ENCODE measurements around the gene ALKBH2.
"Not testable (repeated sequence)": the region's sequence is repeated elsewhere in the genome, so short reads cannot be mapped to it uniquely, and the experiment has no call there.

ALKBH2 gene

DNA sequence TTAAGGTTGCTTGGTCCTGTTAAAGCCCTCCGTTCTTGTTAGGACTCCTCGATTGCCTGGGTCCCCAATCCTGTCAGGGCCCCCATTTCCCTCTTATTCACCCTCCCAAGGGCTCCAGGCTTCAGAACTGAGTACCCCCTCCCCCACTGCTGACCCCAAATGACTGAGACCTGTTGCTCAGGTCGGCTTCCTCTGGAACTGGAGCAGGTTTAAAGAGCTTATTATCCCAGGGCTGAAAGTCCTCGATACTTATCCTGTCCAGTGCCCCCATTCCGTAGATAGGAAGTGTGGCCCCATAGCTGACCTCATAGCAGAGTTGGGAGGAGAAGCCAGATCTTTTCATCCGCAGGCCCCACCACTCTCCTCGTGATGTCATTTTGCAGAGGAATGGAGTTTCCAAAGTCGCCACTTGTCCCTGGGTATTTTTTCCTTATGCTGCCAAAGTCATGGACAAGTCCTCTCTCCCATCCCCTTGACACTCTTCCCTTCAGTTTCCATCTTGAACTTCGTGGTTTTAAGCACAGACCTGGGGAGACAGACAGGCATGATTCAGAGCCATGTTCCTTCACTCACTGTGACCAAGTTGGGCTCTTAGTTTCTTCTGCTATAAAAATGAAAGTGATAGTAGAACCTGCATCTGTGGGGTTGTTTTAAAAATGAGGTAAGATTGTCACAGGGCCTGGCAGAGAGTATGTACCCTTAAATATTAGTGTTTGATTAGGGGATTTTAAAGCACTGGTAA, 39.7 kb downstream of the ALKBH2 start:
- TF ChIP-seq ZFX (IDR thresholded peaks at IDR 0.05), result no peak

DNA sequence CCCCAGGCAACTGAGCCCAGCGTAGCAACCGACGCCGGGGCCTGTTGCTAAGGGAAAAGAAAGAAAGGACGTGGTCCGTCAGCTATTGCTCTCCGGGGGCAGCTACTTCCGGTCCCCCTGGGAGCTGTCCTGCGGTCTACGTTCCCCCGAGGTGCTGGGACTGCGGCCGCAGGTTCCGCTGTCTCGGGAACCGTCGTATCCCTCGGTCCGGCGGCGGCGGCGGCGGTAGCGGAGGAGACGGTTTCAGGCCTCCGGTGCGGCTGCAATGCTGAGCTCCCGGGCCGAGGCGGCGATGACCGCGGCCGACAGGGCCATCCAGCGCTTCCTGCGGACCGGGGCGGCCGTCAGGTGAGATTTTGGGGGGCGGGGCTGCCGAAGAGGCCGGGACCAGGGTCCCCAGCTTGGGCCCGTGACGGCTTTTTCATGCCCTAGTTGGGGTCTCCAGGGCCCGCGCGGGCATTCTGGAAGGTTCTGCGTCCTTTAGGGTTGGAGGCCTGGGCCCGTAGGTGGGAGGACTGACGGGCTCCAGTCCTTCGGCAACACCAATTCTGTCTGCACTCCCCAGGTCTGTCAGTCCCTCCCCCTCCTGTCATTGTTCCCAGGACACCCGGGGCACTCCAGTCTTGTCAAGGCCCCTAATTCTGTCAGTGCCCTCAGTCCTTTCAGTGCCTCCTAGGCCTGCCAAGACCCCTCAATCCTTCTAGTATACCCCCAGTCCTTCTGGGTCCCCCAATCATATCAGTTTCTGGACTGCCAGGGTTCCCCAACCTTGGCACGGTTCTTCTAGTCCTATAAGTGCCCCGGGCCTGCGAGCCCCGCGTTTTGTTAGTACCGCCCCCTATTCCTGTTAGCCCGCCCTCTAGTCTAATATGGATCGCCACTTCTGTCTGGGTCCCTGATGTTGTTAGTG, 40.6 kb downstream of the ALKBH2 start, which contains the start of gene USP30:
TSS of gene USP30 (plus strand) at position 163 of the 910 bp plus-strand sequence. CDS start at position 266, 103 bp downstream.
- TF ChIP-seq, protein P1, sequence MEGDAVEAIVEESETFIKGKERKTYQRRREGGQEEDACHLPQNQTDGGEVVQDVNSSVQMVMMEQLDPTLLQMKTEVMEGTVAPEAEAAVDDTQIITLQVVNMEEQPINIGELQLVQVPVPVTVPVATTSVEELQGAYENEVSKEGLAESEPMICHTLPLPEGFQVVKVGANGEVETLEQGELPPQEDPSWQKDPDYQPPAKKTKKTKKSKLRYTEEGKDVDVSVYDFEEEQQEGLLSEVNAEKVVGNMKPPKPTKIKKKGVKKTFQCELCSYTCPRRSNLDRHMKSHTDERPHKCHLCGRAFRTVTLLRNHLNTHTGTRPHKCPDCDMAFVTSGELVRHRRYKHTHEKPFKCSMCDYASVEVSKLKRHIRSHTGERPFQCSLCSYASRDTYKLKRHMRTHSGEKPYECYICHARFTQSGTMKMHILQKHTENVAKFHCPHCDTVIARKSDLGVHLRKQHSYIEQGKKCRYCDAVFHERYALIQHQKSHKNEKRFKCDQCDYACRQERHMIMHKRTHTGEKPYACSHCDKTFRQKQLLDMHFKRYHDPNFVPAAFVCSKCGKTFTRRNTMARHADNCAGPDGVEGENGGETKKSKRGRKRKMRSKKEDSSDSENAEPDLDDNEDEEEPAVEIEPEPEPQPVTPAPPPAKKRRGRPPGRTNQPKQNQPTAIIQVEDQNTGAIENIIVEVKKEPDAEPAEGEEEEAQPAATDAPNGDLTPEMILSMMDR (conservative IDR thresholded peaks at IDR 0.05), result no peak
- peak; percentile 57 for TF ChIP-seq ZFX (IDR thresholded peaks at IDR 0.05)
- H3K27ac ChIP-seq, result peak within 1 kb of the TSS; percentile 75

More for the DNA sequence above, 39.7 kb downstream of the ALKBH2 start:
- H3K27ac ChIP-seq, result peak overlapping the region; percentile 75

DNA sequence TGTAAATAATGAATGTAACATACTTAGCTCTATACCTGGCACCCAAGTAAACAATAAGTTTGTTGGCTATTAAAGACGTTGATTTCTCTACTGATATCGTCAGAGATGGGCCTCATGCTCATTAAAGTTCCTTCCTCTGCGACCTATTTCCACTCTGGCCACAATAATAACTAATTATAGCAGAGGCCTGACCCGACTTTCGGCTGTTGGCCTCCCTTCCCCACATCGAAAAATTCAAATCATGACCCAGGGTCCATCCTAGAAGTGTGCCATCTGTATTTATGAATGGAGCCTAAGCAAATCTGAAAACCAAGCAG, 41.2 kb downstream of the ALKBH2 start:
- peak overlapping the region; percentile 75 for H3K27ac ChIP-seq
- TF ChIP-seq, protein P1 (conservative IDR thresholded peaks at IDR 0.05), result no peak
- TF ChIP-seq ZFX (IDR thresholded peaks at IDR 0.05), result no peak

DNA sequence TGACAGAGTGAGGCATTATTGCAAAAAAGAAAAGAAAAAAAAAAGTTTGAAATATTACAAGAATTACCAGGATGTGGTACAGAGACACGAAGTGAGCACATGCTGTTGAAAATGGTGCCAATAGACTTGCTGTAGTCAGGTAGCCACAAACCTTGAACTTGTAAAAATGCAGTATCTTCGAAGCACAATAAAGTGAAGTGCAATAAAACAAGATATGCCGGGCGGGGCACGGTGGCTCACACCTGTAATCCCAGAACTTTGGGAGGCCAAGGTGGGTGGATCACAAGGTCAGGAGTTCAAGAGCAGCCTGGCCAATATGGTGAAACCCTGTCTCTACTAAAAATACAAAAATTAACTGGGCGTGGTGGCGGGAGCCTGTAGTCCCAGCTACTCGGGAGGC, 43.5 kb downstream of the ALKBH2 start:
- not testable (repeated sequence) for H3K27ac ChIP-seq

DNA sequence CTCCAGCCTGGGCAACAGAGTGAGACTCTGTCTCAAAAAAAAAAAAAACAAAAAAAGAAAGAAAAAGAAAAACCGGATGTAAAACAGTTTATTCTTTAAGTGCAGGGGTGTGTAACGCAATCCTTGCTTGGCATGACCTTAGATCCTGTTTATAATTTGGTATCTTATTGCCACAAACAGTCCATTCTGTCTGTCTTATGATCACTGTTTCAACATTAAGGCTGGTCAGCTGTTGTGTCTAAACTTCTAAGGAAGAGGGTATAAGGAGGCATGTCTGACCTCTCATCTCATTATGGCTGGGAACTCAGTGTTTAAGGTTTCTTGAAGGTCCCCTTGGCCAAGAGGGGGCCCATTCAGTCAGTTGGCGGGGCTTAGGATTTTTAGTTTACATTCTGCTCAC, 44.6 kb downstream of the ALKBH2 start:
- not testable (repeated sequence) for H3K27ac ChIP-seq

DNA sequence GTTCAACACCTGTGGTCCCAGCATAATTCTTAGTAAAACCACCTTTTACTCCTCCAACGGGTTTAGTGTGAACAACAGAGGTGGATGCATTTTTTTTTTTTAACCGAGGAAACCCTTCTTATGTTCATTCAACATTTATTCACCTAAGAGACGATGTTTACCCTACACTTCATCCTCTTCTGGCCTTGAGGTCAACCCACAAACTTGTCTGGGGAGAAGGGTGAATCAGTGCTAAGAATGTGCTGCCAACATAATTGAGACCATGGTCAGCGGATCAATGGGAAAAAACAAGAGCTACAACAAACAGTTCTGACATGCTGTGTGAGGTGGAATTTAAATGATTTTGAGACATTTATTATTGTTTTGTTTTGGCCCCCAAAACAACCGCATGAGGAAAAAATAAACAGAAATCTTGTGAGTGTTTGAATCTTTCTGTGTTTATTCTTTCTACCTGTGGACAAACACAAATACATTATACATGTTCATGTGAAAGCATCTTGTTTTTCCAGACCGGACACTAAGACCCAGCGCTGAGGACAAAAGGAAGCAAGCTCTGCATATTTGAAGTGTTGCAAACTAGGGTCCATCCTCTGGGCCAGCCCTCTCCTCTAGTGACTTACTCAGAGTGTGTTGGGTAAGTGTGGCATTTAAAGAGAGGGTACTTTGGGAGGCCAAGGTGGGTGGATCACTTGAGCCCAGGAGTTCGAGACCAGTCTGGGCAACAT, 46.0 kb downstream of the ALKBH2 start:
- TF ChIP-seq, protein P1 (conservative IDR thresholded peaks at IDR 0.05), result no peak
- no peak for TF ChIP-seq ZFX (IDR thresholded peaks at IDR 0.05)
- H3K27ac ChIP-seq, result no peak overlapping the region

DNA sequence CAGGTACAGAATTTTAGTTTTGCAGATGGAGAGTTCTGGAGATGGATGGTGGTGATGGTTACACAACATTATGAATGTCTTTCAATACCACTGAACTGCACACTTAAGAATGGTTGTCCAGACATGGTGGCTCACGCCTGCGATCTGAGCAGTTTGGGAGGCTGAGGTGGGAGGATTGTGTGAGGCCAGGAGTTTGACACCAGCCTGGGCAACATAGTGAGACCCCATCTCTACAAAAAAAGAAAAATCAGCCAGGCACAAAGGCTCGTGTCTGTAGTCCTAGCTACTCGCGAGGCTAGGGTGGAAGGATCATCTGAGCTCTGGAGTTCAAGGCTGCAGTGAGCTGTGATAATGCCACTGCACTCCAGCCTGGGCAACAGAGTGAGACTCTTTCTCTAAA, 49.0 kb downstream of the ALKBH2 start:
- no peak for TF ChIP-seq ZFX (IDR thresholded peaks at IDR 0.05)
- TF ChIP-seq, protein P1 (conservative IDR thresholded peaks at IDR 0.05), result no peak
- no peak overlapping the region for H3K27ac ChIP-seq

Measured in C4-2B (cell line).